GM23248 (cell line): Measurements from ENCODE around the gene MARVELD2. TPM values are rescaled to one million over a fixed set of nuclear protein-coding genes. Genes with fewer than 3 reads are reported as not detected.
"Not testable (repeated sequence)": the region's sequence is repeated elsewhere in the genome, so short reads cannot be mapped to it uniquely, and the experiment has no call there.

Experiments used
- DNase-seq: peaks from one replicate; pipeline ENCODE4 v3.0.0-alpha.2; 2015
- H2AFZ ChIP-seq: fragments of 200-600 bp; sonication (generic); 2 replicates; pipeline ENCODE4 v1.6.1; 2016; ENCODE audit warnings: antibody characterized with exemption
- H3F3A ChIP-seq: fragments of 200-600 bp; sonication (generic); 2 replicates; pipeline ENCODE4 v1.6.1; 2016; ENCODE audit warnings: mild to moderate bottlenecking, antibody characterized with exemption, mixed run types; ENCODE audit not compliant: insufficient read depth
- H3K27ac ChIP-seq: fragments of 200-600 bp; sonication (generic); 2 replicates; pipeline ENCODE4 v1.5.1; 2016; ENCODE audit warnings: mild to moderate bottlenecking
- H3K27me3 ChIP-seq: fragments of 200-600 bp; sonication (generic); replicated peaks from 2 replicates; pipeline ENCODE4 v1.6.1; 2016; ENCODE audit warnings: mild to moderate bottlenecking; ENCODE audit not compliant: insufficient read depth
- H3K36me3 ChIP-seq: fragments of 200-600 bp; sonication (generic); 2 replicates; pipeline ENCODE4 v1.6.1; 2016; ENCODE audit warnings: low read depth, mild to moderate bottlenecking
- H3K4me1 ChIP-seq: fragments of 200-600 bp; sonication (generic); 2 replicates; pipeline ENCODE4 v1.6.1; 2016; ENCODE audit warnings: mild to moderate bottlenecking; ENCODE audit not compliant: insufficient read depth
- H3K4me2 ChIP-seq: fragments of 200-600 bp; sonication (generic); one replicate; pipeline ENCODE4 v1.6.1; 2016; ENCODE audit warnings: mild to moderate bottlenecking; ENCODE audit not compliant: unreplicated experiment
- H3K4me3 ChIP-seq: fragments of 200-600 bp; sonication (generic); 2 replicates; pipeline ENCODE4 v1.5.1; 2016; ENCODE audit warnings: mild to moderate bottlenecking
- H3K79me2 ChIP-seq: fragments of 200-600 bp; sonication (generic); 2 replicates; pipeline ENCODE4 v1.6.1; 2016; ENCODE audit warnings: mild to moderate bottlenecking; ENCODE audit not compliant: insufficient read depth
- H3K9ac ChIP-seq: fragments of 200-600 bp; sonication (generic); 2 replicates; pipeline ENCODE4 v1.6.1; 2016; ENCODE audit warnings: mild to moderate bottlenecking
- H3K9me2 ChIP-seq: fragments of 200-600 bp; sonication (generic); 2 replicates; pipeline ENCODE4 v1.6.1; 2016; ENCODE audit warnings: mixed run types, mild to moderate bottlenecking, moderate library complexity; ENCODE audit not compliant: insufficient read depth
- H3K9me3 ChIP-seq: fragments of 200-600 bp; sonication (generic); one replicate; pipeline ENCODE4 v1.6.1; 2017; ENCODE audit warnings: low read depth
- H4K20me1 ChIP-seq: fragments of 200-600 bp; sonication (generic); 2 replicates; pipeline ENCODE4 v1.6.0; 2016; ENCODE audit not compliant: insufficient read depth
- EZH2 ChIP-seq: fragments of 200-600 bp; sonication (generic); IDR thresholded peaks from 2 replicates; pipeline ENCODE4 v1.6.1; 2018; ENCODE audit warnings: antibody characterized with exemption, mild to moderate bottlenecking; ENCODE audit not compliant: insufficient read depth, poor library complexity, severe bottlenecking
- EZH2phosphoT487 ChIP-seq: fragments of 200-600 bp; sonication (generic); IDR thresholded peaks from 2 replicates; pipeline ENCODE4 v1.6.1; 2018; ENCODE audit warnings: antibody characterized with exemption, moderate library complexity, mild to moderate bottlenecking, low read depth; ENCODE audit not compliant: insufficient read depth
- WGBS, 2 experiments: methylation state at CpG; one replicate each; pipeline ENCODE4 v1.1.6; 2015 to 2017; ENCODE audit warnings: low lambda C conversion rate in 2 of 2, low coverage in 1 of 2; ENCODE audit errors: missing lambda C conversion rate in 2 of 2; 5-methylcytosine and 5-hydroxymethylcytosine counted together
- in situ Hi-C: fragments of 300-500 bp; cut with MboI; formaldehyde crosslinking; loops from 2 replicates; pipeline ENCODE4 v1.15.0; 2020
- polyA plus RNA-seq: library from polyadenylated mRNA; unstranded; fragments of >200 nt; fragmentation: Nextera tagmentation; extraction: Ambion mirVana; gene quantifications from 2 replicates; pipeline ENCODE4 v1.2.1, GENCODE V29; 2016
- total RNA-seq: library from RNA; depleted of rRNA; stranded (reverse); fragments of >200 nt; shearing (Covaris generic); gene quantifications from 2 replicates; pipeline ENCODE4 v1.2.3, GENCODE V29; 2014

MARVELD2 gene
- total and polyA plus RNA-seq, 2 experiments from 2014 or later = 1.7 to 5.5 TPM

DNA sequence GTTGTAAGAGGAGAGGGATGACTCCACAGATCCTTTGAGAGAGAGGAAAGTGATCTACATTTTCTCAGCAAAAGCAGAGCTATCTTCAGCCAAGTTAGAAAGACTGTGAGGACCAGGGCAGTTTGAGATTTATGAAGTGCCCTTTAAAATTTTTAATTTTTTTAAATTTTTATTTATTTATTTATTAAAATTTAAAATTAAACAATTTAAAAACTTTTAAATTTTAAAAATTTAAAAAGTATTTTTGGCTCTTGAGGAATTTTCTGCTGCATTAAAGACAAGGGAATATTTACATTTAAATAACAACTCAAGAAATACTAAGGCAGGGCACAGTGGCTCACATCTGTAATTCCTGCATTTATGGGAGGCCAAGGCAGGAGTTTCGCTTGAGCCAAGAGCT lies 47.3 kb downstream of the MARVELD2 start:
- DNase-seq = no peak
- no peaks in the 10 kb centered on the region for H3K79me2 ChIP-seq
- in situ Hi-C loops = no loop called here
- no peak overlapping the region for H3K4me2 ChIP-seq
- H3K4me3 ChIP-seq = no peak overlapping the region
- 75 to 90% methylated on average over 1 of the region's 1 CpG for WGBS, 2 experiments
- no peaks in the 10 kb centered on the region for H3K9me3 ChIP-seq
- H3K27me3 ChIP-seq = no peaks in the 10 kb centered on the region
- H3K9me2 ChIP-seq = no peaks in the 10 kb centered on the region
- H3K27ac ChIP-seq = no peak overlapping the region
- H3K9ac ChIP-seq = no peak overlapping the region
- no peaks in the 10 kb centered on the region for H4K20me1 ChIP-seq
- no peaks in the 10 kb centered on the region for H3K4me1 ChIP-seq
- TF ChIP-seq EZH2phosphoT487 (no peak), EZH2 (no peak)
- H2AFZ ChIP-seq = no peak overlapping the region
- no peaks in the 10 kb centered on the region for H3F3A ChIP-seq
- H3K36me3 ChIP-seq = no peaks in the 10 kb centered on the region

DNA sequence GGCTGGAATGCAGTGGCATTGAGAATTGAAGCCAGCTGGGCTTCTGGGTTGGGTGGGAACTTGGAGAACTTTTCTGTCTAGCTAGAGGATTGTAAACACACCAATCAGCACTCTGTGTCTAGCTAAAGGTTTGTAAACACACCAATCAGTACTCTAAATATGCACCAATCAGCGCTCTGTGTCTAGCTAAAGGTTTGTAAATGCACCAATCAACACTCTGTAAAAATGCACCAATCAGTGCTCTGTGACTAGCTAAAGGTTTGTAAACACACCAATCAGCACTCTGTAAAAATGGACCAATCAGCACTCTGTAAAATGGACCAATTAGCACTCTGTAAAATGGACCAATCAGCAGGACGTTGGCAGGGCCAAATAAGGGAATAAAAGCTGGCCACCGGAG lies 51.5 kb downstream of the MARVELD2 start:
- H3K4me2 ChIP-seq, H3K9me2 ChIP-seq, H3K36me3 ChIP-seq, H2AFZ ChIP-seq, in situ Hi-C loops, H3K4me1 ChIP-seq, DNase-seq, H3K9ac ChIP-seq, H3K4me3 ChIP-seq, H3K27me3 ChIP-seq, H4K20me1 ChIP-seq, H3F3A ChIP-seq, H3K27ac ChIP-seq, H3K79me2 ChIP-seq, H3K9me3 ChIP-seq: not testable (repeated sequence)
- 70 to 78% methylated on average over 3 of the region's 3 CpGs for WGBS, 2 experiments

GRCh38 chr5:69467442-69468225 lies 52.7 kb downstream of the MARVELD2 start:
- in situ Hi-C loops = no loop called here
- Histone ChIP-seq H4K20me1 (no peaks in the 10 kb centered on the region), H3K27ac (no peak overlapping the region), H3K9me2 (no peaks in the 10 kb centered on the region), H3K4me1 (no peaks in the 10 kb centered on the region), H3K36me3 (no peaks in the 10 kb centered on the region), H3K9me3 (no peaks in the 10 kb centered on the region), H3K27me3 (no peaks in the 10 kb centered on the region), H3K9ac (no peak overlapping the region), H3K79me2 (no peaks in the 10 kb centered on the region), H3F3A (no peaks in the 10 kb centered on the region), H2AFZ (no peak overlapping the region), H3K4me3 (no peak overlapping the region), H3K4me2 (no peak overlapping the region)
- no peak for DNase-seq
- TF ChIP-seq EZH2phosphoT487 (no peak), EZH2 (no peak)
- WGBS, 2 experiments = 77 to 82% methylated on average over 8 of the region's 8 CpGs

DNA sequence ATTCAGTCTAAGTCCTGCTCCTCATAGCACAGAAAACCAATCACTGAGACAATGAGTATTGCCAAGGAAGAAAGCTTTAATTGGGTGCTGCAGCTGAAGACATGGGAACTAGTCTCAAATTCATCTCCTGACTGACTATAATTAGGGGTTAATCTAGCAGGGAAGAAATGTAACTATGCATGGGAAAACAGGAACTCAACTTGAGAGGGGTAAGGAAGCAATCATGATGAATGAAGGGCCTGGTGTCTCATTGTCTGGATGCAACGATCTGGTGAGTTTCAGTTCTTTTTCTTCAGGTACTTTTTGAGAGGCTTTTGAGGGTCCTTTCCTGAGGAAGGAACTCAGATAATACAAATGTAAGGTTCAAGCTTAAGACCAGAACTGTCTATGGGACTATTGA lies 53.7 kb downstream of the MARVELD2 start:
- Histone ChIP-seq H3K9ac (no peak overlapping the region), H4K20me1 (no peaks in the 10 kb centered on the region), H2AFZ (no peak overlapping the region), H3K36me3 (no peaks in the 10 kb centered on the region), H3K27me3 (no peaks in the 10 kb centered on the region), H3K79me2 (no peaks in the 10 kb centered on the region), H3K9me2 (no peaks in the 10 kb centered on the region), H3K4me1 (no peaks in the 10 kb centered on the region), H3K27ac (no peak overlapping the region), H3K9me3 (no peaks in the 10 kb centered on the region), H3F3A (no peaks in the 10 kb centered on the region), H3K4me2 (no peak overlapping the region), H3K4me3 (no peak overlapping the region)
- DNase-seq = no peak
- 6 to 15% methylated on average over 1 of the region's 1 CpG for WGBS, 2 experiments
- in situ Hi-C loops = no loop called here
- TF ChIP-seq EZH2phosphoT487 (no peak), EZH2 (no peak)

DNA sequence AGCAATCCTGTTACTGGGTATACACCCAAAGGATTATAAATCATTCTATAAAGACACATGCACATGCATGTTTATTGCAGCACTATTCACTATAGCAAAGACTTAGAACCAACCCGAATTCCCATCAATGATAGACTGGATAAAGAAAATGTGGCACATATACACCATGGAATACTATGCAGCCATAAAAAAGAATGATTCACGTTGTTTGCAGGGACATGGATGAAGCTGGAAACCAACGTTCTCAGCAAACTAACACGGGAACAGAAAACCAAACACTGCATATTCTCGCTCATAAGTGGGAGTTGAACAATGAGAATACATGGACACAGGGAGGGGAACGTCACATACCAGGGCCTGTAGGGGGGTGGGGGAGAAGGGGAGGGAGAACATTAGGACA lies 56.6 kb downstream of the MARVELD2 start:
- H3K9ac ChIP-seq, DNase-seq: not testable (repeated sequence)

GRCh38 chr5:69472535-69473143 lies 57.7 kb downstream of the MARVELD2 start:
- whole genome bisulfite sequencing, 2 experiments = 85 to 92% methylated on average over 13 to 16 of the region's 16 CpGs
- in situ Hi-C loops = not testable (repeated sequence)

More for the DNA sequence above, 56.6 kb downstream of the MARVELD2 start:
- H3F3A ChIP-seq, H3K4me1 ChIP-seq, H4K20me1 ChIP-seq, H3K4me2 ChIP-seq, H3K27me3 ChIP-seq, H3K9me3 ChIP-seq, H3K4me3 ChIP-seq, in situ Hi-C loops, H3K9me2 ChIP-seq, H3K36me3 ChIP-seq, H3K79me2 ChIP-seq, H3K27ac ChIP-seq, H2AFZ ChIP-seq: not testable (repeated sequence)
- 48 to 51% methylated on average over 6 of the region's 6 CpGs for WGBS, 2 experiments

More at GRCh38 chr5:69472535-69473143, 57.7 kb downstream of the MARVELD2 start:
- H3F3A ChIP-seq, H3K27ac ChIP-seq, H3K36me3 ChIP-seq, DNase-seq, H3K4me2 ChIP-seq, H3K27me3 ChIP-seq, H2AFZ ChIP-seq, H3K9me2 ChIP-seq, H3K4me1 ChIP-seq, H3K79me2 ChIP-seq, H3K9ac ChIP-seq, H3K9me3 ChIP-seq, H4K20me1 ChIP-seq, H3K4me3 ChIP-seq: not testable (repeated sequence)
